Activated CD8-positive, alpha-beta memory T cell treated with anti-CD3 and anti-CD28 coated beads for 48 hours (primary cell): ENCODE measurements around the gene CD27.

Source experiments
- DNase-seq, 3 experiments: peaks; one replicate each; pipeline ENCODE4 v3.0.0-alpha.2; 2020; ENCODE audit warnings: low read depth in 2 of 3, low spot score in 2 of 3

CD27 gene

GRCh38 chr12:6434205-6435140 lies 10.3 kb upstream of the CD27 start:
- DNase-seq: no peak

GRCh38 chr12:6435961-6436715 lies 8.6 kb upstream of the CD27 start:
- DNase-seq: no peak

- DNase-seq: no peak
These were observed 7.2 kb upstream of the CD27 start for GRCh38 chr12:6437586-6437985.

GRCh38 chr12:6438345-6438744 lies 6.4 kb upstream of the CD27 start:
- DNase-seq: no peak

GRCh38 chr12:6440391-6440790 lies 4.4 kb upstream of the CD27 start:
- no peak for DNase-seq

- DNase-seq: no peak
These were observed 1.9 kb upstream of the CD27 start for GRCh38 chr12:6442836-6443235.

GRCh38 chr12:6443361-6443983 lies 1.3 kb upstream of the CD27 start:
- DNase-seq: no peak

- DNase-seq: no peak
These were observed 724 bp upstream of the CD27 start for GRCh38 chr12:6444031-6444430.

GRCh38 chr12:6450091-6450868 lies 5.5 kb downstream of the CD27 start:
- no peak for DNase-seq

- no peak for DNase-seq
These were observed 6.2 kb downstream of the CD27 start for GRCh38 chr12:6450869-6451347.

- peak in 1 of 3 experiments; percentile 60 for DNase-seq
These were observed 6.8 kb downstream of the CD27 start, which contains the start of gene TAPBPL for GRCh38 chr12:6451348-6452244. TAPBPL (plus strand) TSS chr12:6452042; CDS start chr12:6452249, 207 bp downstream.

GRCh38 chr12:6452245-6452943 lies 7.6 kb downstream of the CD27 start:
- no peak for DNase-seq

GRCh38 chr12:6452944-6453630 lies 8.3 kb downstream of the CD27 start:
- no peak for DNase-seq

GRCh38 chr12:6457220-6457945 lies 12.6 kb downstream of the CD27 start:
- no peak for DNase-seq

GRCh38 chr12:6458281-6459003 lies 13.7 kb downstream of the CD27 start:
- DNase-seq: no peak

- no peak for DNase-seq
These were observed 14.2 kb downstream of the CD27 start for GRCh38 chr12:6459004-6459337.

GRCh38 chr12:6460751-6461371 lies 16.1 kb downstream of the CD27 start:
- no peak for DNase-seq
